IMR-90 (cell line): ENCODE results near the gene AKNA. TPM values are rescaled to one million over a fixed set of nuclear protein-coding genes. Genes with fewer than 3 reads are reported as not detected.

Source experiments
- ATAC-seq: fragments of 200-7000 bp; cut with Tn5 transposase; 2 replicates; pipeline ENCODE4 v1.9.1; 2020; ENCODE audit warnings: low read depth, mild to moderate bottlenecking, moderate library complexity
- BruUV-seq: library from RNA; stranded (reverse); fragments of 400-500 nt; replicated peaks from 2 replicates; lab custom pipeline; 2021; lab: Mats Ljungman, UMichigan
- CTCF ChIA-PET: fragments of 300-600 bp; formaldehyde crosslinking; extraction: SDS; loops from one replicate; lab custom pipeline; 2021; ENCODE audit warnings: antibody characterized with exemption; lab: Yijun Ruan, JAX
- POLR2A ChIA-PET: fragments of 300-600 bp; sonication (Branson Sonifier 250); formaldehyde crosslinking; loops from one replicate; lab custom pipeline; 2022; ENCODE audit warnings: antibody characterized with exemption; ENCODE audit not compliant: unreplicated experiment; lab: Charles Lee
- DNase-seq: peaks from one replicate; pipeline ENCODE4 v3.0.0; 2013
- H2AFZ ChIP-seq: replicated peaks from 2 replicates; pipeline ENCODE3; 2013; ENCODE audit warnings: low read length, mild to moderate bottlenecking; ENCODE audit not compliant: poor library complexity
- H2AK5ac ChIP-seq: 2 replicates; pipeline ENCODE4 v1.6.1; 2013; ENCODE audit warnings: low read depth, low read length, inconsistent platforms
- H2AK9ac ChIP-seq: replicated peaks from 2 replicates; pipeline ENCODE3; 2013; ENCODE audit warnings: mild to moderate bottlenecking, low read depth, low read length, moderate library complexity; ENCODE audit not compliant: poor library complexity
- H2BK120ac ChIP-seq: 2 replicates; pipeline ENCODE4 v1.6.1; 2013; ENCODE audit warnings: low read depth, low read length, inconsistent platforms
- H2BK15ac ChIP-seq: 3 replicates; pipeline ENCODE4 v1.6.1; 2013; ENCODE audit warnings: low read depth, low read length, inconsistent platforms
- H2BK20ac ChIP-seq: 2 replicates; pipeline ENCODE4 v1.6.1; 2013; ENCODE audit warnings: low read depth, mild to moderate bottlenecking, inconsistent platforms, low read length, moderate library complexity
- H2BK5ac ChIP-seq: 2 replicates; pipeline ENCODE4 v1.6.1; 2013; ENCODE audit warnings: mild to moderate bottlenecking, low read depth, low read length, inconsistent platforms; ENCODE audit not compliant: poor library complexity, severe bottlenecking
- H3K14ac ChIP-seq: replicated peaks from 2 replicates; pipeline ENCODE4 v1.6.1; 2013; ENCODE audit warnings: low read depth, low read length, inconsistent platforms
- H3K18ac ChIP-seq: 2 replicates; pipeline ENCODE4 v1.6.1; 2013; ENCODE audit warnings: low read depth, low read length, control low read depth
- H3K23ac ChIP-seq: 2 replicates; pipeline ENCODE4 v1.6.1; 2013; ENCODE audit warnings: low read depth, low read length, inconsistent platforms
- H3K27ac ChIP-seq: 2 replicates; pipeline ENCODE4 v1.5.1; 2013; ENCODE audit warnings: mild to moderate bottlenecking, control low read depth, low read length; ENCODE audit not compliant: insufficient read depth
- H3K27me3 ChIP-seq: 2 replicates; pipeline ENCODE4 v1.6.1; 2013; ENCODE audit warnings: low read length; ENCODE audit not compliant: control insufficient read depth, insufficient read depth
- H3K36me3 ChIP-seq: 2 replicates; pipeline ENCODE4 v1.6.1; 2013; ENCODE audit warnings: low read length, mixed read lengths; ENCODE audit not compliant: control insufficient read depth, insufficient read depth
- H3K4ac ChIP-seq: 2 replicates; pipeline ENCODE4 v1.6.1; 2013; ENCODE audit warnings: low read depth, low read length, inconsistent platforms
- H3K4me1 ChIP-seq: 2 replicates; pipeline ENCODE4 v1.6.1; 2013; ENCODE audit warnings: low read length, mixed read lengths; ENCODE audit not compliant: control insufficient read depth, insufficient read depth
- H3K4me2 ChIP-seq: 2 replicates; pipeline ENCODE4 v1.6.1; 2013; ENCODE audit warnings: low read depth, mild to moderate bottlenecking, control low read depth, low read length, moderate library complexity
- H3K4me3 ChIP-seq: 2 replicates; pipeline ENCODE4 v1.5.1; 2013; ENCODE audit warnings: low read depth, mild to moderate bottlenecking, control low read depth, low read length, moderate library complexity; ENCODE audit not compliant: insufficient read depth
- H3K56ac ChIP-seq: 2 replicates; pipeline ENCODE4 v1.6.1; 2013; ENCODE audit warnings: low read length, inconsistent platforms; ENCODE audit not compliant: insufficient read depth; ENCODE audit errors: extremely low read depth
- H3K79me1 ChIP-seq, 2 experiments: 2 replicates each; pipeline ENCODE4 v1.6.1; 2013; ENCODE audit warnings: low read length in 2 of 2, inconsistent platforms in 1 of 2, low read depth in 1 of 2
- H3K9ac ChIP-seq: 2 replicates; pipeline ENCODE4 v1.6.1; 2013; ENCODE audit warnings: low read depth, low read length, control low read depth
- H3K9me1 ChIP-seq: 2 replicates; pipeline ENCODE4 v1.6.1; 2013; ENCODE audit warnings: low read length, inconsistent platforms; ENCODE audit not compliant: insufficient read depth
- H3K9me3 ChIP-seq: 2 replicates; pipeline ENCODE4 v1.6.1; 2013; ENCODE audit warnings: low read length; ENCODE audit not compliant: control insufficient read depth, insufficient read depth
- H4K20me1 ChIP-seq: 2 replicates; pipeline ENCODE4 v1.6.1; 2013; ENCODE audit warnings: low read length, inconsistent platforms; ENCODE audit not compliant: insufficient read depth
- H4K5ac ChIP-seq: 2 replicates; pipeline ENCODE4 v1.6.1; 2013; ENCODE audit warnings: mild to moderate bottlenecking, low read depth, low read length, control low read depth
- H4K8ac ChIP-seq, 2 experiments: 2 replicates each; pipeline ENCODE4 v1.6.1; 2013; ENCODE audit warnings: low read depth in 2 of 2, low read length in 2 of 2, control low read depth in 1 of 2, inconsistent platforms in 1 of 2
- H4K91ac ChIP-seq: 2 replicates; pipeline ENCODE4 v1.6.1; 2013; ENCODE audit warnings: low read depth, low read length, inconsistent platforms; ENCODE audit not compliant: insufficient read depth
- BHLHE40 ChIP-seq: fragments of 150-350 bp; IDR thresholded peaks from 2 replicates; pipeline ENCODE4 v1.6.1; 2016; ENCODE audit warnings: mild to moderate bottlenecking, low read depth, low read length
- CEBPB ChIP-seq: IDR thresholded peaks from 2 replicates; pipeline ENCODE4 v1.6.1; 2012; ENCODE audit warnings: low read depth, low read length, improper control_type of control experiment
- CHD1 ChIP-seq: IDR thresholded peaks from 2 replicates; pipeline ENCODE4 v1.6.1; 2012; ENCODE audit warnings: low read depth, low read length, improper control_type of control experiment
- CTCF ChIP-seq: conservative IDR thresholded peaks from 2 replicates; pipeline ENCODE4 v1.5.1; 2012; ENCODE audit warnings: mild to moderate bottlenecking, low read depth, low read length, improper control_type of control experiment
- ELK1 ChIP-seq: fragments of 150-350 bp; IDR thresholded peaks from 2 replicates; pipeline ENCODE4 v1.6.1; 2016; ENCODE audit warnings: low read depth, mild to moderate bottlenecking, low read length, moderate library complexity, borderline replicate concordance
- FOS ChIP-seq: fragments of 150-350 bp; IDR thresholded peaks from 2 replicates; pipeline ENCODE4 v1.6.1; 2016; ENCODE audit warnings: low read depth, low read length
- MAFK ChIP-seq: IDR thresholded peaks from 2 replicates; pipeline ENCODE4 v1.6.1; 2012; ENCODE audit warnings: low read depth, low read length, improper control_type of control experiment
- MAZ ChIP-seq: IDR thresholded peaks from 2 replicates; pipeline ENCODE4 v1.6.1; 2012; ENCODE audit warnings: low read depth, mild to moderate bottlenecking, low read length, improper control_type of control experiment, moderate library complexity, borderline replicate concordance
- MXI1 ChIP-seq: IDR thresholded peaks from 2 replicates; pipeline ENCODE4 v1.6.1; 2012; ENCODE audit warnings: low read depth, mild to moderate bottlenecking, low read length, moderate library complexity, borderline replicate concordance
- NFE2L2 ChIP-seq: fragments of 150-350 bp; IDR thresholded peaks from 2 replicates; pipeline ENCODE4 v1.6.1; 2016; ENCODE audit warnings: low read depth, mild to moderate bottlenecking, low read length
- POLR2A ChIP-seq: IDR thresholded peaks from 2 replicates; pipeline ENCODE4 v1.6.1; 2012; ENCODE audit warnings: mild to moderate bottlenecking, low read depth, low read length
- RAD21 ChIP-seq: IDR thresholded peaks from 2 replicates; pipeline ENCODE4 v1.6.1; 2012; ENCODE audit warnings: low read length, improper control_type of control experiment
- RFX5 ChIP-seq: IDR thresholded peaks from 2 replicates; pipeline ENCODE4 v1.8.0; 2012; ENCODE audit warnings: low read depth, mild to moderate bottlenecking, low read length, moderate library complexity
- SMC3 ChIP-seq: fragments of 150-350 bp; IDR thresholded peaks from 2 replicates; pipeline ENCODE4 v1.6.1; 2016; ENCODE audit warnings: low read depth, mild to moderate bottlenecking, antibody characterized with exemption, low read length, moderate library complexity
- USF2 ChIP-seq: fragments of 150-350 bp; IDR thresholded peaks from 2 replicates; pipeline ENCODE4 v1.6.1; 2017; ENCODE audit warnings: mild to moderate bottlenecking, antibody characterized with exemption, low read length, low read depth
- WGBS, 2 experiments: methylation state at CpG; one replicate each; pipeline versions ENCODE4 v1.1.5 to v1.1.7; 2013; ENCODE audit warnings: missing lambda C conversion rate in 2 of 2; ENCODE audit not compliant: insufficient read length in 1 of 2; ENCODE audit errors: extremely low coverage in 2 of 2; 5-methylcytosine and 5-hydroxymethylcytosine counted together
- dilution Hi-C: fragments of 300-500 bp; cut with HindIII; formaldehyde crosslinking; loops from one replicate; pipeline ENCODE4 v1.14.3; 2018; ENCODE audit warnings: low sequenced_read_pairs; ENCODE audit not compliant: unreplicated experiment
- in situ Hi-C: fragments of 300-500 bp; cut with MboI; formaldehyde crosslinking; loops from 3 replicates; pipeline ENCODE4 v1.14.3; 2019; ENCODE audit warnings: low sequenced_read_pairs, inconsistent platforms, mixed read lengths
- intact Hi-C: fragments of 100-400 bp; cut with micrococcal nuclease; formaldehyde crosslinking; loops from 2 replicates; pipeline ENCODE4 v1.10.0; 2022
- polyA plus RNA-seq, 3 experiments: library from polyadenylated mRNA; depleted of rRNA; stranded (reverse); fragments of >200 nt; gene quantifications; 2 replicates each; pipeline ENCODE4 v1.2.3, GENCODE V29; 2012; ENCODE audit warnings: low replicate concordance in 1 of 3
- total RNA-seq: library from RNA; depleted of rRNA; stranded (reverse); fragments of >200 nt; gene quantifications from 2 replicates; pipeline ENCODE4 v1.2.3, GENCODE V29; 2012

Gene AKNA
- total and polyA plus RNA-seq, 2 of the 4 experiments (the other 2 are of a cell fraction), result 2.7 to 7.3 TPM

GRCh38 chr9:114301798-114302565 lies 85.8 kb downstream of the AKNA start:
- no peak overlapping the region for H4K5ac ChIP-seq
- 83% methylated on average over 9 of the region's 15 CpGs; no CpG with 5 or more reads in 1 of the 2 experiments for WGBS, 2 experiments
- no peak overlapping the region for H4K8ac ChIP-seq
- no peak overlapping the region for H3K4me2 ChIP-seq
- no peak overlapping the region for H2BK15ac ChIP-seq
- DNase-seq (no peak), ATAC-seq (no peak)
- intact Hi-C loops (no loop called here), in situ Hi-C loops (no loop called here), dilution Hi-C loops (no loop called here)
- H2BK20ac ChIP-seq, result no peak overlapping the region
- H4K91ac ChIP-seq, result no peak overlapping the region
- H2AK9ac ChIP-seq, result no peak overlapping the region
- no peak overlapping the region for H3K23ac ChIP-seq
- H3K4ac ChIP-seq, result no peak overlapping the region
- no peak overlapping the region for H3K27ac ChIP-seq
- no peaks in the 10 kb centered on the region for H3K79me1 ChIP-seq
- H3K4me1 ChIP-seq, result peaks cover 3% of the 10 kb centered on the region; the same call in 1 of the 2 replicates
- H3K4me3 ChIP-seq, result no peak overlapping the region
- no peak overlapping the region for H2AK5ac ChIP-seq
- H3K9me1 ChIP-seq, result no peaks in the 10 kb centered on the region
- no peak overlapping the region for H2BK5ac ChIP-seq
- no peaks in the 10 kb centered on the region for H3K9me3 ChIP-seq
- H2BK120ac ChIP-seq, result no peak overlapping the region
- no peaks in the 10 kb centered on the region for H4K20me1 ChIP-seq
- peaks cover 20% of the 10 kb centered on the region for H3K36me3 ChIP-seq
- CTCF ChIA-PET, result interaction anchor here (1.3 kb wide), 1 partner anchor 11 kb away, joined by 8 read pairs; no protein-coding TSS in a partner anchor
- no peak overlapping the region for H3K18ac ChIP-seq
- no peak overlapping the region for H3K9ac ChIP-seq
- no peaks in the 10 kb centered on the region for H3K27me3 ChIP-seq
- POLR2A ChIA-PET, result no interaction called here
- no TSS peak for BruUV-seq
- no peak overlapping the region for H3K56ac ChIP-seq
- no peak overlapping the region for H2AFZ ChIP-seq
- H3K14ac ChIP-seq, result no peak overlapping the region
- TF ChIP-seq BHLHE40 (no peak), USF2 (no peak), POLR2A (no peak), MAFK (no peak), SMC3 (no peak), FOS (no peak), RAD21 (no peak), CHD1 (no peak), CEBPB (no peak), CTCF (no peak), MAZ (no peak), ELK1 (no peak), MXI1 (no peak), NFE2L2 (no peak), RFX5 (no peak)
